Measurements from ENCODE around the gene GBF1.

DNA sequence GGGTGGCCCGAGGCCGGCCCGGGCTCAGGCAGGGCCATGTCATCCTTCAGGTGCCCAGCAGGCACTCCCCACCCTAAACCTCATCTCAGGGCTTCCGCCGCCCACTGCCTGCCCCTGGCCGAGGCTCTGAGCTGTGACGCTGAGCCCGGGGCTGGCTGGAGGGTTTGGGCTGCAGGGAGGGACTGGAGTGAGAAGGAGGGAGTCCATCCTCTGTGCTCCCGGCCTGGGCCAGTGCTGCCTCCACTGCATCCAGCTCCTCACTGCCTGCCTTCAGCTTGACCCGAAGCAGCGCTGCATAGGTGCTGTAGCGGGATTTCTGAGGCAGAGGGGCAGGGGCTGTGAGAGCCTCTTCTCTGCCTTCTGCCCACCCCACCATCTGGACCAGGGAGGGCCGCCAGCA is 157.8 kb downstream of the GBF1 start:
- TF ChIP-seq, protein P1, sequence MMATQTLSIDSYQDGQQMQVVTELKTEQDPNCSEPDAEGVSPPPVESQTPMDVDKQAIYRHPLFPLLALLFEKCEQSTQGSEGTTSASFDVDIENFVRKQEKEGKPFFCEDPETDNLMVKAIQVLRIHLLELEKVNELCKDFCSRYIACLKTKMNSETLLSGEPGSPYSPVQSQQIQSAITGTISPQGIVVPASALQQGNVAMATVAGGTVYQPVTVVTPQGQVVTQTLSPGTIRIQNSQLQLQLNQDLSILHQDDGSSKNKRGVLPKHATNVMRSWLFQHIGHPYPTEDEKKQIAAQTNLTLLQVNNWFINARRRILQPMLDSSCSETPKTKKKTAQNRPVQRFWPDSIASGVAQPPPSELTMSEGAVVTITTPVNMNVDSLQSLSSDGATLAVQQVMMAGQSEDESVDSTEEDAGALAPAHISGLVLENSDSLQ (IDR thresholded peaks at IDR 0.05): no peak
- TF ChIP-seq ELF4 (IDR thresholded peaks at IDR 0.05) (no peak), SUZ12 (IDR thresholded peaks at IDR 0.05) (no peak), ZNF384 (IDR thresholded peaks at IDR 0.05) (no peak), BHLHE40 (IDR thresholded peaks at IDR 0.05; ENCODE audit: borderline replicate concordance) (no peak), FOXK2 (IDR thresholded peaks at IDR 0.05) (no peak), SP1 (IDR thresholded peaks at IDR 0.05) (no peak), FOXA1 (IDR thresholded peaks at IDR 0.05) (no peak), L3MBTL2 (conservative IDR thresholded peaks at IDR 0.05) (no peak), TARDBP (IDR thresholded peaks at IDR 0.05) (no peak), NFRKB (IDR thresholded peaks at IDR 0.05) (no peak), HDGF (IDR thresholded peaks at IDR 0.05; ENCODE audit: borderline replicate concordance) (no peak)
